ENCODE measurements around the gene MIOX.

MIOX gene

DNA sequence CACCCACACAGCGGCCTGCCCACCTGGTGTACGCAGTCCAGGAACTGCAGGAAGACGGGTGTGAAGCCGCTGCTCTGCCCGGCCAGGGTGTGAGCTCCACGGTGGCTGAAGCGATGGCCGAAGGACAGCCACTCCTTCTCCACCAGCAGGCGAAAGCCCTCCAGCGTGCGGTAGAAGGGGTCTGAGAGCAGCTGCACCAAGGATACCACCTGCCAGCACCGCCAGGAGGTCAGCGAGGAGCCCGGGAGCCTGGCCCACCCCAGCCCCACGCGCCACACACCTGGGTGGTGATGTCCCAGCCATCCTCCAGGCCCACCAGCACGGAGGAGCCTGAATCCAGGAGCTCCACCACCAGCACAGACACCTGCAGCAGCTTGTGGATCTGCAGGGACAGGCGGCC, 31.5 kb upstream of the MIOX start:
- no peak for DNase-seq

DNA sequence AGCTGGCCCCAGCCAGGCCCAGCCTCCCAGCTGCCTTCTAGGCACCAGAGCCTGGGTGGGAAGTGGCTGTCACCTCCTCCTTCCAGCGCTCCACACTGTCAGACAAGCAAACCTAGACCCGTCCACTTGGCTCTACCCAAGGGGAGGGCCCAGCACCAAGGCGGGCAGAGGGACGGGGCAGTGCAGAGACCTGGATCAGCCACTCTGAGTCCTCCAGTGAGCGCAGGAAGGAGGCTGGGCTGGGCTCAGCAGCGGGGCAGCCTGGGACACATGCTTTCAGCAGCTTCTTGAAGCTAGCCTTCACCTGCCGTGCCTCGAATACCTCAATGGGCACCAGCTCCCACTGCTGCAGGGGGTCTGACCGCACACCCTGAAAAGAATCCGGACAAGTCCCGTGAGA, 30.6 kb upstream of the MIOX start:
- no peak for DNase-seq

DNA sequence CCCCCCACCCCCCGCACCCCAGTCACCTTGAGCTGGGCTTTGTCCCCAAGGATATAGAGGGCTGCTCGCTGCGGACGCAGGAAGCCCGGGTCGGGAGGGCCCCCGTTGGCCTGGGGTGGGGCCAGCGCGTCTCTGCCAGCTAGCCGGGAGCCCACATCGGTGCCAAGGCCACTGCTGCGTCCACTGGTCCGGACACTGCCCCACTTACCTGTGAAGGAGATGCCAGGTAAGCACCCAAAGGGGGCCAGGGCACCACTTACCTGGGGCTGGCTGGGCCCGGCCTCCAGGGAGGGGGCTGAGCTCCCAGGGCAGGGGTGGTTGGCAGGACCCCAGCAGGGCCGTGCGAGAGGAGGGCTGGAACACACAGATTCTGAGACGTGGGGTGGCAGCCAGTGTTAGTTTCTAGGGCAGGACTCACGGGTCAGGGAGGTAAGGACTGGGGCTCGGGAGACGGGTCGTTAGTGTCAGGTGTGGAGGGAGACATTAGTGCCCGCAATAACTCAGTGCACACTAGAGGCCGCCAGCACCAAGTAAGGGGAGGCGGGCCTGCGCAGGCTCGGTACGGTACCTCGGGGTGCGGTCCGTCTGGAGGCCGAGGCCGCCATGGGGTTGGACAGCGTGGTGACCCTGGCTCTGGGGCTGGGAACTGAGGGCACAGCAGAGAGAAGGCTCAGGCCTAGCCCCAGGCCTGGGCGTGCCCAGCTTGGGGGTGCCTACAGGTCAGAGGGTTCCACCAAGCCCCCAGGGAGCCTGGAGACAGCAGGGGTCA, 30.0 kb upstream of the MIOX start:
- DNase-seq = no peak

DNA sequence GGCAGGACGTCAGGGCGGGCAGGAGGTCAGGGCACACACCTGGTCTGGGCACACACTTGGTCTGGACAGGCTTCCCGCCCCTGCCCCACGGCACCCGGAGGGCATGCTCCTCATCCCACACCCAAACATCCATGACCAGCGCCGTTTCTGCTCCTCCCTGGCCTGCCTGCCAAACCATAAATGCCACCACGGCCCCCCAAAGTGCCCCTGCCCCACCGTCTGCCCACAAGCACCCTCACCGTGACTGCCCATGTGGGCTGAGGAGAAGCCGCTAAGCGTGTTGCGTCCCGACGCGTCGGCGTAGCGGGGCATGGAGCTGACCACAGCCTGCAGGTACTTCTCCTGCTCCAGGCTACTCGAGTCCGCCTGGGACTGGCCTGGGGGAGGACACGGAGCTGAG, 27.6 kb upstream of the MIOX start:
- no peak for DNase-seq

DNA sequence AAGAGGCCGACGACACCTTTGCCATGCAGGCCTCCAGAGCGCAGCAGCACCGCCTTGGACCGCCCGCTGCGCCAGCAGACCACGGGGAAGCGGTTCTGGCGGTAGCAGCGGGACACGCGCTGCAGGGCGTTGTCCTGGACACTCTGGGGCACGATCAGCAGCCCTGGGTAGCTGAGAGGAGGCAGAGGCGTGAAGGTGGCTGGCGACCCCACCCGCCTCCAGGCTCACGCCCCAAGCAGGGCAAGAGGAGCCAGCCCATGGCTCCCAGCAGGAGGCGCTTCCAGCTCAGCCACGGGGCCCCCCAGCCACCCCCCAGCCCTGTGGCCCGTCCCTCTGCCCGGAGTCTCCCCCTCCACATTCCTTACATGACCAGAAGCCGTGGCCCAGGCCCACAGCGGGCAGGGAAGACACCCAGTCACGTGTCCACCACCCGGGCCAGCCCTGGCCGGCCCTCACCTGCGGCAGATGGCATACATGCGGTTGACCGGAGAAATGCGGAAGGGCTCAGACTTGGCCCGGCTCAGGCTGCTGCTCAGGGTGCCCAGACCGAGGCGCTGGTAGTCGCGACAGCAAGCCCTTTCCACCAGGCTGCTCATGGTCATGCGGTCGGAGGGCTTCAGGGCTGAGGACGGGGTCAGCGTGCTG, 27.0 kb upstream of the MIOX start:
- no peak for DNase-seq

DNA sequence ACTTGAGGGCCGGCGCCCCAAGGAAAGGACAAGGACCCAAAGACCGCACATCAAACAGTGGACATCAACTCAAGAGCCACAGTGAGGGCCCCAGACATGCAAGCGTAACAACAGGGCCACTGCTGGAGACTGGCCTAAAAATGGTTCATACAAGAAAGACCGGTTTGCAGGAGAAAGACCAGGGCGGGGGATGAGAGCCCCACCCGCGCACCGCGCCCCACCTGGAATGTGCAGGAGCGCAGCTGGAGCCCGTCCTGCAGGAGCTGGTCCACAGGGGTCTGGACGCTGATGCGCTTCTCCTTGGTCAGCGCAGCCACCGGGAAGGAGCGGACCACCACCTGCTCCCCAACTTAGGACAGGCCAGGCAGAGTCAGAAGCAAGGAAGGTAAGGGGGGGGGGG, 25.7 kb upstream of the MIOX start:
- no peak for DNase-seq

DNA sequence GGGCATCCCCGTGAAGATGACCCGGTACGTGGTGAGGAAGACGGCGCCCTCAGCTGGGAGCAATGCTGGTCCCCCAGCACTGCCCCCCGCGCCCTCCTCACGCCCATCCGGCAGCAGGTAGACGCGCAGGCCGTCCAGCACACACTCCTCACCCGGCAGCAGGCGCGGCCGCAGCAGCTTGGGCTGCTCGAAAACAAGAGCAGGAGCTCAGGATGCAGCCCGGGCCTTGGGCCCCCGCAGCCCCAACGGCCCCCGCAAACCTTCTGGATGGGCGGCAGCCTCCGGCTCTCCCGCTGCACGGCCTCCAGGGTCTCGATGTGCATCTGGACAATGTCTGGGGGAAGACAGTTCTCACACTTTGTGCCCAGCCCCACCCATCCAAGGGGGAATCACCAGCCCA, 25.1 kb upstream of the MIOX start:
- no peak for DNase-seq

DNA sequence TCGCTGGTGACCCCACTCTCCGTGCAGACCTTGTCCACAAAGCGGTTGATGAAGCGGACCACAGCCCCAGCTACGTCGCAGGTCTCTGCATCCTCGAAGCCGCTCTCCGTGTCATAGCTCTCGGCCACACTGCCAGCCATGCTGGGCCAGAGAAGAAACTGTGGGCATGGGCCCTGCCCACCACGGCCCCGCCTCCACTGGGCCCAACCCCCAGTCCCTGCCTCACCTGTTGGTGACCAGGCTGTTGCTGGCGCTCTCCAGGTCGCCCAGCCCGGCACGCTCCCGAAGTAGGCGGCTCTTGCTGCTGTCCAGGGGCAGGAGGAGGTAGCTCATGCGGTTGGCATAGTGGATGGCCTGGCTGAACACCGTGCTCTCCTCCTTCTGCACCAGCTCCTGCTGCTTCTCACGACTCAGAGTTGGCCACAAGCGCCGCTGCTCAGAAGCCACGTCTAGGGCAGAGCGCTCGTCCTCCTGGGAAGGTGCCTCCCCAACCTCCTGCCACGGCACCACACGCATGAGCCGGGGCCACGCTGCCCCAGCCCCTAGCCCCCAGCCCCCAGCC, 24.6 kb upstream of the MIOX start:
- DNase-seq = no peak

DNA sequence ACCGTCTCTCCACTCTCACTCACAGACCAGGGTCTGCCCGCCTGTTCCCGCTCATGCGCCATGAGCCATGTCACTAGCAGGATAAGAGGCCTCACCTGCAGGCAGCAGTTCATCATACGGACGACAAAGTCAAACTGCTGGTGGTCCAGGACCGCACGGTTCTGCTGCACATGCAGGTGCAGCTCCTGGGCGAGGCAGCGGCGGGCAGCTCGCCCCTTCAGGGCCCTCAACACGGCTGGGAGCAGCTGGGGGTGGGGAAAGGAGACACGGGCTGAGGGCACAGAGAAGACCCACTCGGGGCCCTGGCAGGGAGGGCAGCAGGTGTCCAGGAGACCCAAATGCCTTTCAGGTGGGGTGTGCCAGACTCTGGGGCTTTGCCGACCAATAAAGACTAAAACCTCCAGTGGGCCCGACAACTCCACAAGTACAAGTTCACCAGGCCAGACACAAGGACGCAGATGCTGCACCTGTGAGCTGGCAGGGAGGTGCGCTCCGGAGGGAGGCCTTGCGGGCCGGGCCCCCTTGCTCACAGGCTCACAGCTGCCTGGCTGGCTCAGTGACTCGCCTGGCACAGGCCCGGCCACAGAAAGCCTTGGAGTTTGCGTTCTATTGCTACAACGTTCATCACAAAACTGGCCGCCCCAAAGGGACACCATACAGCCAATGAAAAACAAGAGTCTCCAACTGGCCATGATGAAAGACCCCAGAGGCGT, 23.3 kb upstream of the MIOX start:
- DNase-seq = no peak

DNA sequence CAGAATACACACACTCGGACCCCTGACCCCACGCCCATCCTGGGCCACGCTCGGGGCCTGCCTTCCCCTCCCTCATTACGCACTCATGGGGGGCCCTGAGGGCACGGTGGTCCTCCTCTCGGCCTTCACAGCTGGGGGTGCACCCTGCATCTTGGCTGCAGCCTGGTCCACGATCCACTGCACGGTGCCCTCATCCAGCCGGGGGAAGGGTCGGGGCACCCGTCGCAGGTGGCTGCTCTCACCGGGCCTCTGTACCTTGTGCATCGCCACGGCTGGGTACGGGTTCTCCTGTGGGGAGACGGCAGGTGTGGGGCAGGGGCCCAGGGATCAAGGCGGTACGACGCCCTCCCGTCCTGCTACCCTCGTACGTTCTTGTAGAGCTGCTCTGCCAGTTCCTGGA, 22.2 kb upstream of the MIOX start:
- DNase-seq = no peak

DNA sequence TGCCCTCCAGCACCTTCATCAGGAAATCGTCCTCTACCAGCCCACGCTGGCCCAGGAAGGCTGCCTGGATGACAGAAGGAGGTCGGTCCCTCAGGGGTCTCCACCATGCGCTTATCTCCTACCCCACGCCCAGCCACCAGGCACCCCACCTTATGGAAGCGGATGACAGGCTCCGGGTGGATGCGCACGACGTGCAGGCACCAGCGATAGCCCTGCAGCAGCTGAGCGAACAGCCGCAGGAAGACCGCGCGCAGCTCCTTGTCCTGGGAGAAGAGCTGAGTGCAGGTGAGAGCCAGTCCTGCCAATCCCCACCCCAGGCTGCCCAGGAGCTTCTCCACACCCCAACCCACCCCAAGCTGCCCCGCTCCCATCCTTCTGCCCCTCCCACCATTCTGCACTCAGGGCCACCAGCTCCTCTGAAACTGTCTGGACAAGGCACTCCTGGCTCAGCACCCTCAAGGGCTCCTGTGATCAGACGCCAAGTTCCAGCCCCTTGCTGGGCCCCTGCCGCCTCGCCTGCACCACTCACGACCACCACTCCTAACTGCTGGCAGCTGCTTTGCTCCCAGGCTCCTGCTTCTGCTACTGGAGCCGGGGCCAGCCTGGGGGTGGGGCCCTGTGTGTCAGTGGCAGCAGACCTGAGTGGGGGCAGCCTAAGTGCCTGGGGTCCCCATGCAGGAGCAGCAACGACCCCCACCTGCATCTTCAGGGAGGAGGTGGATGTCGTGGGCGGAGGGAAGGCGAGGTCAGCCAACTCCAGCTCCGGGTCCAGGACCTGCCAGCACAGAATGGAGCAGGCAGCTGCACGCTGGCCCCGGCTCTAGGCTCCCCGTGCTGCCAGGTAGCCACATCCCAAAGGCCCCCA, 21.4 kb upstream of the MIOX start:
- DNase-seq = no peak

DNA sequence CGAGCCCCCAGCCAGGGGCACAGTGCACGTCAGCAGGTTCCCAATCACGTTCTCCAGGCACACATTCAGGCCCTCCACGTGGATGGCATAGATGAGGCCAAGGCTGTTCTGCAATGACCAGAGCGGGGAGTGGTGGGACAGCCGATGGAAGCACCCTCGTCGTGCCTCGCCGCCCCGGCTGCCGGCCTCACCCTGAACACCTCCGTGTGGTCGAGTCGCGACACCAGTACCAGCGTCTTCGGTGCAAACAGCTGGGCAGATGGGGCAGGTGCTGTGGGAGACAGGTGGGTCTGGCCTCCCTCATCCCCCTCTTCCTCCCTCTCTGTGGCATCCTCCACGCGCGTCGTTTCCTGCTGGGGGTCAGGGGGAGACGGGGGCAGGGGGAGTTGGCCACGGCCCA, 19.3 kb upstream of the MIOX start:
- DNase-seq = no peak

DNA sequence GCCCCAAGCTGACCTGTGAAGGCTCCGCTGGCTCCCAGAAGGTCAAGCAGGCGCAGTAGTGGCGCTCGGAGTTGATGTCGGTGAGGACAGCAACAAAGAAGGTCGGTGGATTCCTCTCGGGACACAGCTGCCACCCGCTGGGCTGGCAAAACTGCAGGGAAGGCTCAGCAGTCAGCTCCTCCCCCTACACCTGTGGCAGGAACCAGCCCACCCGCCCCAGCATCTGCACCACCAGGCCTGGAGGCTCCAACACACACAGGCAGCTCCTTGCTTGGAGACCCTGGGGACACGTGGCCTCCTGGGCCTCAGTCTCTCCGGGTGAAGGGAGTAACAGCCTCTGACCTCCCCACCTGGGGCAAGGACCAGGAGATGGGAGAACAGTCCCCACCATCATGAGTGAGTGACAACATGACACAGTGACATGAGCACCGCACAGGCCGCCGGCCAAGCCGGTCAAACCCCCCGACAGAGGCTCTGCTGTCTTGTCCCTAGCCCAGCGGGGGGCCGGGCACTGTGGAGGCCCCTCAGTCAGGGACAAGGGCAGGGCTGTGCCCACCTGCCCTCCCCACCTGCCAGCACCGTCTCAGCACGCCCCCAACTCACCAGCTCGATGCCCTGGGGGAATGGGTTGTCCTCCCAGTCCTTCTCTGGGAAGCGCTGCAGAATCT, 18.8 kb upstream of the MIOX start:
- DNase-seq = no peak

DNA sequence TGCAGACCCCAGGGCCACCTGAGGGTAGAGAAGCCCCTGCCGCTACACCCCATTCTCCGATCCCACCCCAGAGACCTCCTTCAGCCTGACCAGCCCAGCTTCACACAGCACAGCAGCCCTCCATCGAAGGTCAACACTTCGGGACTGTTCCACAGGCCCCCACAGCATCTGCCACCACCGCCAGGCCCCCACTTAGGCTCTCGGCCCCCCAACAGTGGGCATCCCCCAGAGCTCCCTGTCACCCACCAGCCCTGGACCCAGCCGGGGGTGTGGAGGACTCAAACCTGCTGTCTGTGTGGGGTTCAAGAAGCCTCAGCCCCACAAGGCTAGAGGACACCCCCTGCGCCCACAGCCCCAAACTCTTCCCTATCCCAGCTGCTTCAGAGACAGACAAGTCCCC, 18.0 kb upstream of the MIOX start:
- no peak for DNase-seq

DNA sequence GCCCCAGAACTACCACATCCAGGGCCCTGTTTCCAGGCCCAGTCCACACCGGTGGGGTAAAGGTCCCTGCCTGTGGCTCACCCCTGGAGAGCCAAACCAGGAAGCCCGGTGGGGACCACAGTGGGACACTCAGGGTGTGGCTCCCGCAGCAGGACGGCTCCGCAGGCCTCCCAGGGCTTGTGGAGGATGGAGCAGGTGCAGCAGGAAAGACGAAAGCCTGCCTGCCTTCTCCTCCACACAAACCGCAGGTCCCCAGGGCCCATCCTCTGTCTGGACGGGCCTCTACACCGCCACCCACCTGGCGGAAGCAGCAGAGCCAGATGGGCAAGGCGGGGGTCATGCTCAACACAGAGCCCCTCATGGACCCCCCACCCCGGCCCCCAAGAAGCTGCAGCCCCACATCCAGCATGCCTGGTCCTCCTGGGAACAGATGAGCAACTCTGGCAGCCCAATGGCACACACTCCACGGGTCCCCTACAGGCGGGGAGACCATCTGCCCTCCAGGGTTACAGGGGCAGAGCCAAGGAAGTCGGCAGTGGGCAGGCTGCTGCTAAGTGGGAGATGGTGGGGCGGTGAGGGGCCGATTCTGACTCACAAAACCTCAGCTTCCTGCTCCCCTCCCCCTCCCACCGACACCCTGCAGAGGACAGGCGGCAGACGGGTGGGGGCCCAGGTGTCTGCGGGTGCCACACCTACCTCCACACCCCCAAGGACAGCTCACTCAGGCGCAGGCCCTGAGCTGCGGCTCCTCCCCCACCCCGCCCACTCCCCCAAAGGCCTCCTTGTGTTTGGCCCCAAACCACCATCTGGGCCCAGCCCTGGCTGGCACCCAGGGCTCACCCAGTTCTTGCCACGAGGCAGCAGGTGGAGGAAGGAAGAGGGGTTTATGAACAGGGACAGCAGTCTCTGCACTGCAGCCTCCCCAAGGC, 17.0 kb upstream of the MIOX start:
- peak; percentile 92 for DNase-seq

DNA sequence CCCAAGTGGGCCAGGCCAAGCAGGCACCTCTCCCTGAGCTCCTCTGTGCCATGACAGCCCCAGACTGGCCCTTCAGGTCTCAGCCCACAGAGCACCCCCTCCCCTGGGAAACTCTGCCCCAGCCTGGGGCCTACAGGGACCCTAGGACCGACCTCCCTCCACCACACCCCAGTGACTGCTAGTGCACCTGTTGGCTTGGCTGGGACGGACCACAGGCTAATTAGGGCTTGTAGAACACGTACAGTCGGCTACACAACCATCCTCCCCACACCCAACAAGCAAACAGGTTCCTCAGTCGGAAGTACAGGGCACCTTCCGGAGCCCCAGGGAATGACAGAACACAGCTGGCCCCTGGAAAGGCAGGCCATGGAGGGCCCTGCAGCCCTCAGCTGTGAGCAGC, 16.2 kb upstream of the MIOX start:
- DNase-seq = no peak

DNA sequence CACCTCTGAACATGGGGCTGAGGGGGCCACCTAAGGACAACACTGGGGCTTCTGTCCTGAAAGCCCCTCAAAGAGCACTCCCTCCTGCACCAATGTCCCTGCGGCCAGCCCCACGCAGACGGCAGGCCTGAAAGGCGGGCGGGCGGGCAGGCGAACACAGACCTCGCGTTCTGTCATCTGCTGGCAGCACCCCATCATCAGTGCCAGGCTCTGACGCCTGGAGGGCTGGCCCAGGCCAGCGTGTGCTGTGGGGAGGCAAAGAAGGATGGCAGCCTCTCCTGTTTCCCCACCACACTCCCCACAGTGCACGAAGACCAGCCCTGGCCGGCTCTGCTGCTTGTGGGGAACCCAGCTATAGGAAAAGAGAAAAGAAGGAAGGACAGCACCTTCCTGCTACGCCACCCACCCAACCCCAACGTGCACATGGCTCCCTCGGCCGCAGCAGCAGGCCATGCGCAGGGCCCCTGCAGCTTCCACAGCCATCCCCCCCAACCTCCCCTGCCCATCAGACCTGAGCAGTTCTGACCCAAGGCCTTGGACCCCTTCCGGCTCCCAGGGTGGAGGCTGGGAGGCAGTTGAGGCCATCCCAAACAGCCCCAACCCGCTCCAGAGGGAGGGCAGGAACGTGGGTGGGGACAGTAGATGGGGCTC, 15.3 kb upstream of the MIOX start:
- DNase-seq = no peak

DNA sequence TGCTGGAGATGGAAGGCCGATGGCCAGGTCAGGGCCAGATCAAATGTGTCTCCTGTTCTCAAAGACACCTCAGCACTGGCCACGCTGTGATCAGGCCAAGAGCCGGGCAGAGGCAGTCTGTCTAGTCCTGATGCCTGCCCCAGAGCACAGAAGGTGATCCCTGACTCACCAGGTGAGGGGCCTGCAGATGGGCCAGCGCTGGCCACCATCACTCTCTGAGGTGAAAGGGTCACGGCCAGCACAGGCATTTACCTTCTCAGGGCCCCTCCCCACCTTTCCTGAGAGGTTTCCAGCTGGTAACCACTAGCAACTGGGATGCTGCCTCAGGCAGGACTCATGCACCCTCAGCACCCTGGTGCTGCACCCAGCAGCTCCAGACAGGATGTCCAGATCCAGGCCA, 14.7 kb upstream of the MIOX start:
- DNase-seq = no peak

DNA sequence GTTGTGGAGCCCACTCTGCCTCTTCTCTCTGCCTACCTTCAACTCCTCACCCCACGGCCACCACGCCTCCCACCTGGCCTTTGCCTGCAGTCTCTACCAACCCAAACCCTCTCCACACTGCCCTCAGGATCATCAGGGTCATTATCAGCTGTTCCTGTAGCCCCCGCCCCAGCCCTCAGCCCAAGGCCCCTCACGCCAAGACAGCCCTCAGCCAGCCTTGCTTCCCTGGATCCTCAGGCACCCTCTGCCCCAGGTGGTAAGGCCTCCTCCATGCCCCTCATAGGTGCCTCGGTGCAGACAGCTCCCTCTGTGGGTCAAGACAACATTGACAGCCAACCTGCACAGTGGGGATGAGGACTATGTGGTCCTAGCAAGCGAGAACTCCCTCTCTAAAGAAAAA, 13.6 kb upstream of the MIOX start:
- DNase-seq = peak; percentile 50

DNA sequence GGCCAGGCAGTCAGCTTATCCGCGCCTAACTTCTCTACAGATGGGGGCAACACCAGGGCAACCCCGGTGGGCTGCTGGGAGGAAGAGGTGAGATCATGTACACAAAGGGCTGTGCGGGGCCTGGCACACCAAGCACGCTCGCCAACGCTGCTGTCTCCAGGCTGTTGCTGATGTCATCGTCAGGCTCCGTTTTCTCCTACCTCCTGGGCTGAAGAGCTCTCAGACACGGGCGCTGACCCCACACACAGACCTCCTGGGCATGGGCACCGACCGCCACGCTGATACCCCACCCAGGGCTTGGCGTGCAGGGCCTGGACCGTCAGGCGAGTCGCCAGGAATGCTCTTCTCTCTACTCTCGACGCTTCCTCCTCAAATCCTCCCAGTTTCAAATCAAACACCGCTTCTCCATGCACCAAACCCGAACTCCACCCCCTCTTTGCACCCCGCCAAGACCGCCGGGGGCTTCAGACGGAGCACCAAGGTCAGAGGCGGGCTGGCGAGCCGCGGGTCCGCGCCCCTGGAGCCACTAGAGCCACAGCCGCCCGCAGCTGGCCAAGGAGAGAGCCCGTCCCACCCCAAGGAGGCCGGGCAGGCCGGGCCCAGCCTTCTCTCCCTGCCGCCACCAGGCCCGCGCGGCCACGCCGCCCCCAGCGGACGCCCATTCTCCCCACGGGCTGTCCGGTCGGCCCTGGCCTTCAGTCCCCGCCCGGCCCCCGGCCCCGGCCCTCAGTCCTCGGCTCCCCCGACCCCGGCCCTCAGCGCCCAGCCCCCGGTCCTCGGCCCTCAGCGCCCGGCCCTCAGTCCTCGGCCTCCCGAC, 12.6 kb upstream of the MIOX start:
- DNase-seq = peak; percentile 49

Measured in activated naive CD4-positive, alpha-beta T cell treated with Interleukin-2 at 50 U/mL for 16 hours (primary cell).